HepG2 (cell line): ENCODE measurements around the gene CAMTA2. TPM values are rescaled to one million over a fixed set of nuclear protein-coding genes. Genes with fewer than 3 reads are reported as not detected.
A peak's percentile ranks its signal among the peaks of the same experiment; 100 is the strongest.

Experiments used
- HOMEZ ChIP-seq: IDR thresholded peaks from 2 replicates; pipeline ENCODE4 v1.6.1; 2016; ENCODE audit warnings: low read depth
- IRF2 ChIP-seq: IDR thresholded peaks from 2 replicates; pipeline ENCODE4 v1.6.1; 2018; ENCODE audit warnings: missing genetic modification reagents, missing compliant biosample characterization
- KDM5B ChIP-seq: sonication (generic); formaldehyde crosslinking; IDR thresholded peaks from 2 replicates; pipeline ENCODE4 v1.4.0; 2020; ENCODE audit warnings: missing genetic modification reagents, mild to moderate bottlenecking, borderline replicate concordance
- TARDBP ChIP-seq: sonication (generic); formaldehyde crosslinking; IDR thresholded peaks from 2 replicates; pipeline ENCODE4 v1.8.0; 2022; ENCODE audit warnings: mild to moderate bottlenecking, missing genetic modification reagents
- ZBTB40 ChIP-seq, 2 experiments: fragments of 450-650 bp in 1 of 2; sonication (generic) in 1 of 2; formaldehyde crosslinking in 1 of 2; IDR thresholded peaks; 2 replicates each; pipeline versions ENCODE4 v1.6.1 to v1.8.0; 2016 to 2022; ENCODE audit warnings: antibody characterized with exemption in 1 of 2, mild to moderate bottlenecking in 1 of 2, missing genetic modification reagents in 1 of 2
- ZFAT ChIP-seq: sonication (generic); formaldehyde crosslinking; conservative IDR thresholded peaks from 2 replicates; pipeline ENCODE4 v1.8.1; 2023; ENCODE audit warnings: missing genetic modification reagents, inconsistent platforms
- ZNF446 ChIP-seq: sonication (generic); formaldehyde crosslinking; IDR thresholded peaks from 2 replicates; pipeline ENCODE4 v1.5.0; 2020; ENCODE audit warnings: mild to moderate bottlenecking, missing genetic modification reagents
- ZNF451 ChIP-seq: sonication (generic); formaldehyde crosslinking; IDR thresholded peaks from 2 replicates; pipeline ENCODE4 v1.5.0; 2020; ENCODE audit warnings: mild to moderate bottlenecking, missing genetic modification reagents
- ZNF503 ChIP-seq: sonication (generic); formaldehyde crosslinking; IDR thresholded peaks from 2 replicates; pipeline ENCODE4 v1.4.0; 2020; ENCODE audit warnings: missing genetic modification reagents
- ZNF562 ChIP-seq: sonication (generic); formaldehyde crosslinking; IDR thresholded peaks from 2 replicates; pipeline ENCODE4 v1.8.0; 2022; ENCODE audit warnings: missing genetic modification reagents, borderline replicate concordance
- ZNF619 ChIP-seq: sonication (generic); formaldehyde crosslinking; IDR thresholded peaks from 2 replicates; pipeline ENCODE4 v1.4.0; 2020; ENCODE audit warnings: mild to moderate bottlenecking, missing genetic modification reagents
- ZNF878 ChIP-seq: sonication (generic); formaldehyde crosslinking; IDR thresholded peaks from 2 replicates; pipeline ENCODE4 v1.8.1; 2023; ENCODE audit warnings: mild to moderate bottlenecking, missing genetic modification reagents, moderate library complexity
- polyA plus RNA-seq, 8 experiments: library from polyadenylated mRNA; depleted of rRNA in 3 of 8; stranded (reverse) in 7 of 8; unstranded in 1 of 8; fragments of >200 nt; fragmentation: Illumina TruSeq in 4 of 8; extraction: Trizol in 4 of 8; gene quantifications; 2 replicates each; pipeline versions ENCODE4 v1.2.1 to v1.2.3, GENCODE V29; 2011 to 2016; ENCODE audit warnings: low read depth in 4 of 8, missing spikeins in 1 of 8, mixed read lengths in 1 of 8; ENCODE audit not compliant: insufficient read depth in 1 of 8
- total RNA-seq, 5 experiments: library from RNA; depleted of rRNA; stranded (reverse); fragments of >200 nt; fragmentation: Illumina TruSeq; extraction: Trizol; gene quantifications; 2 replicates each; pipeline ENCODE4 v1.2.3, GENCODE V29; 2016; ENCODE audit warnings: low read depth in 1 of 5
- TF ChIP-seq, protein P1 (sequence below): sonication (generic); formaldehyde crosslinking; IDR thresholded peaks from 2 replicates; pipeline ENCODE4 v1.4.0; 2020; ENCODE audit warnings: missing genetic modification reagents, borderline replicate concordance

Gene CAMTA2
- total and polyA plus RNA-seq, 2 of the 13 experiments (the other 11 are each of a cell fraction or from before 2014, with no cell fraction given): 4.1 to 7.1 TPM

- TF ChIP-seq, protein P1, sequence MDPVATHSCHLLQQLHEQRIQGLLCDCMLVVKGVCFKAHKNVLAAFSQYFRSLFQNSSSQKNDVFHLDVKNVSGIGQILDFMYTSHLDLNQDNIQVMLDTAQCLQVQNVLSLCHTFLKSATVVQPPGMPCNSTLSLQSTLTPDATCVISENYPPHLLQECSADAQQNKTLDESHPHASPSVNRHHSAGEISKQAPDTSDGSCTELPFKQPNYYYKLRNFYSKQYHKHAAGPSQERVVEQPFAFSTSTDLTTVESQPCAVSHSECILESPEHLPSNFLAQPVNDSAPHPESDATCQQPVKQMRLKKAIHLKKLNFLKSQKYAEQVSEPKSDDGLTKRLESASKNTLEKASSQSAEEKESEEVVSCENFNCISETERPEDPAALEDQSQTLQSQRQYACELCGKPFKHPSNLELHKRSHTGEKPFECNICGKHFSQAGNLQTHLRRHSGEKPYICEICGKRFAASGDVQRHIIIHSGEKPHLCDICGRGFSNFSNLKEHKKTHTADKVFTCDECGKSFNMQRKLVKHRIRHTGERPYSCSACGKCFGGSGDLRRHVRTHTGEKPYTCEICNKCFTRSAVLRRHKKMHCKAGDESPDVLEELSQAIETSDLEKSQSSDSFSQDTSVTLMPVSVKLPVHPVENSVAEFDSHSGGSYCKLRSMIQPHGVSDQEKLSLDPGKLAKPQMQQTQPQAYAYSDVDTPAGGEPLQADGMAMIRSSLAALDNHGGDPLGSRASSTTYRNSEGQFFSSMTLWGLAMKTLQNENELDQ (CRISPR knock-in tag): no peak
- TF ChIP-seq HOMEZ (CRISPR knock-in tag) (no peak), ZBTB40 (IDR thresholded peaks at IDR 0.05) (no peak), ZBTB40 (CRISPR knock-in tag; IDR thresholded peaks at IDR 0.05) (peak; percentile 57; the same call in 1 of the 2 replicates), ZNF562 (CRISPR knock-in tag) (no peak), ZNF451 (peak; percentile 25; the same call in 1 of the 2 replicates), ZNF503 (CRISPR knock-in tag) (peak; percentile 5; the same call in 1 of the 2 replicates), ZFAT (CRISPR knock-in tag) (no peak), ZNF878 (peak; percentile 59; the same call in 1 of the 2 replicates), IRF2 (CRISPR knock-in tag) (no peak), TARDBP (CRISPR knock-in tag) (0 out of 2 replicates have a peak, but pooled peaks have one; percentile 30), ZNF446 (peak; percentile 28; the same call in 1 of the 2 replicates), ZNF619 (CRISPR knock-in tag) (no peak), KDM5B (CRISPR knock-in tag) (peak; percentile 81; the same call in 1 of the 2 replicates)
Measured at GRCh38 chr17:4949321-4950074, 38.0 kb downstream of the CAMTA2 start (continued).
